HCT116 (cell line): ENCODE measurements around the gene ADGRA3. TPM values are rescaled to one million over a fixed set of nuclear protein-coding genes. Genes with fewer than 3 reads are reported as not detected.

Experiments
- ATAC-seq: fragments of 200-7000 bp; cut with Tn5 transposase; 2 replicates; pipeline ENCODE4 v1.9.1; 2020; ENCODE audit warnings: mild to moderate bottlenecking, moderate library complexity
- BruUV-seq: library from RNA; stranded (reverse); fragments of 400-500 nt; replicated peaks from 2 replicates; lab custom pipeline; 2021; lab: Mats Ljungman, UMichigan
- CTCF ChIA-PET: fragments of 300-600 bp; sonication (Branson Sonifier 250); formaldehyde crosslinking; loops from one replicate; lab custom pipeline; 2021; ENCODE audit warnings: antibody characterized with exemption; lab: Charles Lee
- POLR2A ChIA-PET: fragments of 300-600, 350-600 bp; sonication (Branson Sonifier 250); formaldehyde crosslinking; loops from one replicate; lab custom pipeline; 2021; ENCODE audit warnings: antibody characterized with exemption; lab: Charles Lee
- RAD21 ChIA-PET, 2 experiments: fragments of 300-600 bp; sonication (Branson Sonifier 250); formaldehyde crosslinking; loops; one replicate each; lab custom pipeline; 2023; ENCODE audit warnings: low total read pairs in 2 of 2; ENCODE audit not compliant: uncharacterized antibody in 2 of 2, unreplicated experiment in 2 of 2, low non-redundant PET in 1 of 2; lab: Charles Lee
- DNase-seq: peaks from one replicate; pipeline ENCODE4 v3.0.0-alpha.2; 2010; ENCODE audit warnings: low read depth, low spot score
- H2AFZ ChIP-seq: fragments of 200-600 bp; shearing (Covaris generic), sonication (generic); 2 replicates; pipeline ENCODE4 v1.6.1; 2017; ENCODE audit warnings: low read depth, mixed run types, mixed read lengths, antibody characterized with exemption, low read length; ENCODE audit not compliant: poor library complexity, severe bottlenecking
- H3K27ac ChIP-seq: 2 replicates; pipeline ENCODE4 v1.5.1; 2012; ENCODE audit warnings: low read depth, low read length
- H3K27me3 ChIP-seq: fragments of 200-600 bp; sonication (generic); 2 replicates; pipeline ENCODE4 v1.6.1; 2016; ENCODE audit warnings: mixed run types, low read length, mixed read lengths; ENCODE audit not compliant: insufficient read depth
- H3K36me3 ChIP-seq, 2 experiments: fragments of 200-500 bp in 1 of 2; fragments of 200-600 bp in 1 of 2; sonication (Bioruptor generic) in 1 of 2; sonication (generic) in 1 of 2; 2 replicates each; pipeline versions ENCODE4 v1.5.1 to v1.6.1; 2014 to 2016; ENCODE audit warnings: low read length in 2 of 2, inconsistent platforms in 1 of 2, mixed read lengths in 1 of 2, mixed run types in 1 of 2; ENCODE audit not compliant: insufficient read depth in 2 of 2, control insufficient read depth in 1 of 2
- H3K4me1 ChIP-seq, 2 experiments: fragments of 200-600 bp in 1 of 2; sonication (generic) in 1 of 2; 2 replicates each; pipeline versions ENCODE4 v1.5.1 to v1.6.1; 2012 to 2017; ENCODE audit warnings: low read length in 2 of 2, inconsistent platforms in 1 of 2, mild to moderate bottlenecking in 1 of 2, mixed read lengths in 1 of 2, mixed run types in 1 of 2, moderate library complexity in 1 of 2; ENCODE audit not compliant: insufficient read depth in 2 of 2, control insufficient read depth in 1 of 2
- H3K4me2 ChIP-seq: fragments of 200-600 bp; sonication (generic); 2 replicates; pipeline ENCODE4 v1.6.1; 2017; ENCODE audit warnings: mixed run types, low read length, mixed read lengths
- H3K4me3 ChIP-seq, 2 experiments: fragments of 200-600 bp in 1 of 2; sonication (generic) in 1 of 2; replicated peaks in 1 of 2; 2 replicates each; pipeline ENCODE4 v1.5.1; 2011 to 2016; ENCODE audit warnings: low read length in 2 of 2, control low read depth in 1 of 2, low read depth in 1 of 2, mild to moderate bottlenecking in 1 of 2, mixed read lengths in 1 of 2, mixed run types in 1 of 2
- H3K79me2 ChIP-seq: fragments of 200-600 bp; sonication (generic); 2 replicates; pipeline ENCODE4 v1.6.1; 2017; ENCODE audit warnings: mild to moderate bottlenecking, mixed run types, low read length, moderate library complexity, mixed read lengths; ENCODE audit not compliant: insufficient read depth
- H3K9ac ChIP-seq: fragments of 200-600 bp; sonication (generic); 2 replicates; pipeline ENCODE4 v1.6.1; 2016; ENCODE audit warnings: low read length, mixed read lengths
- H3K9me2 ChIP-seq: fragments of 200-600 bp; sonication (generic), shearing (Covaris generic); 2 replicates; pipeline ENCODE4 v1.6.1; 2017; ENCODE audit warnings: mixed run types, mild to moderate bottlenecking, moderate library complexity; ENCODE audit not compliant: insufficient read depth
- H3K9me3 ChIP-seq, 2 experiments: fragments of 200-500 bp in 1 of 2; fragments of 200-600 bp in 1 of 2; sonication (Bioruptor generic) in 1 of 2; sonication (generic) in 1 of 2; 2 replicates each; pipeline ENCODE4 v1.6.1; 2014 to 2017; ENCODE audit warnings: low read length in 2 of 2, mixed read lengths in 2 of 2, inconsistent platforms in 1 of 2, low read depth in 1 of 2, mild to moderate bottlenecking in 1 of 2, mixed run types in 1 of 2, moderate library complexity in 1 of 2; ENCODE audit not compliant: control insufficient read depth in 1 of 2, insufficient read depth in 1 of 2
- H4K20me1 ChIP-seq: fragments of 200-600 bp; sonication (generic), shearing (Covaris generic); 2 replicates; pipeline ENCODE4 v1.6.1; 2017; ENCODE audit warnings: mixed run types, mild to moderate bottlenecking, moderate library complexity; ENCODE audit not compliant: insufficient read depth
- ATF3 ChIP-seq: IDR thresholded peaks from 2 replicates; pipeline ENCODE4 v1.6.1; 2012
- CBX3 ChIP-seq: IDR thresholded peaks from 2 replicates; pipeline ENCODE4 v1.6.1; 2012; ENCODE audit warnings: low read depth
- CEBPB ChIP-seq: IDR thresholded peaks from 2 replicates; pipeline ENCODE4 v1.6.1; 2012; ENCODE audit warnings: low read depth
- EGR1 ChIP-seq: IDR thresholded peaks from 2 replicates; pipeline ENCODE4 v1.6.1; 2012; ENCODE audit warnings: low read depth
- EZH2phosphoT487 ChIP-seq: fragments of 200-600 bp; IDR thresholded peaks from 2 replicates; pipeline ENCODE4 v1.6.1; 2018; ENCODE audit warnings: antibody characterized with exemption, borderline replicate concordance
- FOSL1 ChIP-seq: IDR thresholded peaks from 2 replicates; pipeline ENCODE4 v1.6.1; 2012; ENCODE audit warnings: low read depth
- MAX ChIP-seq: IDR thresholded peaks from 2 replicates; pipeline ENCODE4 v1.6.1; 2012
- POLR2AphosphoS5 ChIP-seq: IDR thresholded peaks from 2 replicates; pipeline ENCODE4 v1.6.1; 2011; ENCODE audit warnings: mild to moderate bottlenecking, low read depth, low read length, moderate library complexity
- RAD21 ChIP-seq: IDR thresholded peaks from 2 replicates; pipeline ENCODE4 v1.6.1; 2012; ENCODE audit warnings: low read depth, mild to moderate bottlenecking
- REST ChIP-seq: IDR thresholded peaks from 2 replicates; pipeline ENCODE4 v1.6.1; 2012; ENCODE audit warnings: low read depth
- SRF ChIP-seq: IDR thresholded peaks from 2 replicates; pipeline ENCODE4 v1.6.1; 2012; ENCODE audit warnings: low read depth
- TCF7L2 ChIP-seq: IDR thresholded peaks from 2 replicates; pipeline ENCODE4 v1.7.0; 2011; ENCODE audit warnings: borderline replicate concordance, inconsistent platforms; ENCODE audit not compliant: insufficient read depth, insufficient read length; ENCODE audit errors: extremely low read depth
- intact Hi-C: fragments of 100-400 bp; cut with micrococcal nuclease; formaldehyde crosslinking; loops from 2 replicates; pipeline ENCODE4 v1.10.0; 2022
- total RNA-seq: library from RNA; stranded (reverse); gene quantifications from one replicate; pipeline ENCODE4 v1.2.1, GENCODE V29; 2021; ENCODE audit not compliant: unreplicated experiment

The ADGRA3 gene
- total RNA-seq, 1 experiment from 2014 or later: 43.0 TPM

GRCh38 chr4:22531311-22532019 lies 15.6 kb upstream of the ADGRA3 start (continued):
- TF ChIP-seq POLR2AphosphoS5 (no peak), CBX3 (no peak), EZH2phosphoT487 (no peak), CEBPB (no peak), ATF3 (no peak)
- TF ChIP-seq, all 23 proteins: peak for 0

GRCh38 chr4:22524895-22525294 lies 9.0 kb upstream of the ADGRA3 start:
- Histone ChIP-seq H3K36me3 (no peaks in the 10 kb centered on the region), H2AFZ (no peak overlapping the region), H3K9me2 (no peaks in the 10 kb centered on the region), H3K4me2 (no peak overlapping the region), H4K20me1 (no peaks in the 10 kb centered on the region), H3K79me2 (no peaks in the 10 kb centered on the region)
- ChIA-PET RAD21 (no interaction called here), POLR2A (no interaction called here)
- no TSS peak for BruUV-seq
- intact Hi-C loops: no loop called here
- no peak for TF ChIP-seq TCF7L2
- TF ChIP-seq MAX: no peak
- TF ChIP-seq REST: no peak
- no peak for TF ChIP-seq ATF3
- no peak for TF ChIP-seq EGR1
- TF ChIP-seq RAD21: no peak
- TF ChIP-seq FOSL1: no peak
- TF ChIP-seq SRF: no peak
- TF ChIP-seq, all 23 proteins: peak for 0
- Histone ChIP-seq H3K9ac (no peak overlapping the region), H3K27me3 (no peaks in the 10 kb centered on the region), H3K4me3 (no peak overlapping the region), H3K4me1 (no peaks in the 10 kb centered on the region), H3K27ac (no peak overlapping the region), H3K9me3 (no peaks in the 10 kb centered on the region)
- no peak for DNase-seq
- no peak for ATAC-seq
- CTCF ChIA-PET: no interaction called here
